Renal cortical epithelial cell (primary cell): ENCODE data around the gene VPREB3. TPM values are rescaled to one million over a fixed set of nuclear protein-coding genes. Genes with fewer than 3 reads are reported as not detected.

Experiments
- DNase-seq: peaks from one replicate; pipeline ENCODE4 v3.0.0-alpha.2; 2011; ENCODE audit warnings: low read depth
- total RNA-seq: library from RNA; depleted of rRNA; stranded (reverse); fragments of >200 nt; gene quantifications from 2 replicates; pipeline ENCODE4 v1.2.3, GENCODE V29; 2014

Gene VPREB3, protein sequence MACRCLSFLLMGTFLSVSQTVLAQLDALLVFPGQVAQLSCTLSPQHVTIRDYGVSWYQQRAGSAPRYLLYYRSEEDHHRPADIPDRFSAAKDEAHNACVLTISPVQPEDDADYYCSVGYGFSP
- total RNA-seq: not detected in 2 replicates

DNA sequence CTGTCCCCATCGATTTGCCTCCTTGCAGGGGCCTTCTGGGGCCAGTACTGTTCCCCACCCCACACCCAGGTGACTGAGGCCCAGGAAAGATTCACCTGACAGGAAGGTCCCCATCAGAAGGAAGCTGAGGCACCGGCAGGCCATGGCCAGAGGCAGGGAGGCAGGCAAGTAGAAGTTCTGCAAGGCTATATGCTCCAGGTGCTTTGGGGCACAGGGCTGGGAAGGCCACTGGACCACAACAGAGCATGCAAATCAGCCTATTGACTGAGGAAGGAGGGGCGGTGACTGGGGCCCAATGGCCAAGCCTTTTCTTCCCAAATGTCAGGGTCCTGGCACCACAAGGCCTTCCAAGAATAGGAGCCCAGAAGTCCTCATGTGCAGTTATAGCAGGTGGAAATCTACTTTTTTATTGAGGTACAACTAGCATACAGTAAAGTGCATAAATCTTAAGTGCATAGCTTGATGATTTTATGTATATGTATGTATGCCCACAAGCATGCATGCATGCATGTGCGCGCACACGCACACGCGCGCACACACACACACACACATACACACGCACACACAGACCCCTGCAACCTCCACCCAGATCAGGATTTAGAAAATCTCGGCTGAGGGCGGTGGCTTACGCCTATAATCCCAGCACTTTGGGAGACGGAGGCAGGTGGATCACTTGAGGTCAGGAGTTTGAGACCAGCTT, at the start of gene VPREB3:
Gene VPREB3, minus strand, starts transcription at position 206 of the 700 bp plus-strand sequence. Its CDS starts 62 bp downstream, at position 144.
- DNase-seq: no peak

- no peak for DNase-seq
These were observed 49.0 kb upstream of the VPREB3 start for GRCh38 chr22:23803001-23803819.

- DNase-seq: no peak
These were observed 47.7 kb upstream of the VPREB3 start for GRCh38 chr22:23801886-23802377.

- no peak for DNase-seq
These were observed 47.1 kb upstream of the VPREB3 start for GRCh38 chr22:23801238-23801821.

DNA sequence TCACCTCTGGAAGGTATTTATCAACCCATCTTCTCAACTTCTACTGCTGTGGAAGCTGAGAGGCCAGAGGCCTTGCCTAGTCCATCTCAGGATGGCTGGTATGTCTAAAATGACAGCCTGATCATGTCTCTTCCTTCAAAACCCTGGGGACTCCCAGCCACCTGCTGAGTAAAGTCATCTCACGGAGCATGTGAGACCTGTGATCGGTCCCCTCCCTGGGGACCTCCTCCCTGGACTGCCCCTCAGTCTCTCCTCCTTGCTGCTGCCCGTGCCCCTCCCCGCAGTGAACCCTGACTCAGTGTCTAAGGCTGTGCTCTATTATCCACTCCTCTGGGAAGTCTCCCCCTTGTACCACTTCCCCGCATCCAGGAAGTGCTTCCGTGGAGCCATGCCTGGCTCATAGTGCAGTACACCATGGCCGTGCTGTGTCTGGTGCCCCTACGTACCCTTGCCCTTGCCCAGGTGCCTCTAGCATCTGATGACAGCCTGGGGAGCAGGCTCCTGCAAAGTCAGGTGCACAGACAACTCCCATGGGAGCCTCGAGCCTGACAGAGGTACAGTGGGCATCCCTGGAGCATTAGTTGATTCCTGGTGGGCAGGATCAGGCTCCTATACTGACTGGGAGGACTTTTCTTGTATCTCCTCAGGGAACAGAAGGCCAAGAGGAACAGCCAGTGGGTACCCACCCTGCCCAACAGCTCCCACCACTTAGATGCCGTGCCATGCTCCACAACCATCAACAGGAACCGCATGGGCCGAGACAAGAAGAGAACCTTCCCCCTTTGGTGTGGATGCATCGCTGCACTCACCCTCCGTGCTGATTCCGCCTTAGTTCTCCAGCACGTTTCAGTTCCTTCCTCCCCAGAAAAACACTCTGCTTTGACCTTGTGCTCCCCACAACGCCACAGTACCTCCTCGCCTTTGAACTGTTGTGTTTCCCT, 46.3 kb upstream of the VPREB3 start:
- DNase-seq: no peak

DNA sequence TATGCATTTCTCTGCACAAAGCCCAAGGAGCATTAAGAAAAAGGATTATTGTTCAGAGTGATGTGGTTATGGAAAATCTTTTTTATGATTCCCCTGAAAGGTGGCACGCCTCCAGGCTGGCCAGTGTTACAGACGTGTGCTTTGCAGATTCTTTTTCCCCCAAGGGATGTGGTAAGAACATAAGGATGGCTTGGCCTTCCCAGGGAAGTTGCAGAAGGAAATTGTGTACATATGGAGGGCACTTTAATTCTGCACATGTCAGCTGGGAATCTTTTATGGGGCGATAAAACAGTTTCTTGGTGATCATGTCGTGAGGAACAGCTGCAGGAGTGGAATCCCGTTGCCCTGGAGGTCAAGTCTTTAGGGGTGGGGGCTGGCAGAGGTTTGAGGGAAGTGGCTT, 42.2 kb upstream of the VPREB3 start:
- no peak for DNase-seq

DNA sequence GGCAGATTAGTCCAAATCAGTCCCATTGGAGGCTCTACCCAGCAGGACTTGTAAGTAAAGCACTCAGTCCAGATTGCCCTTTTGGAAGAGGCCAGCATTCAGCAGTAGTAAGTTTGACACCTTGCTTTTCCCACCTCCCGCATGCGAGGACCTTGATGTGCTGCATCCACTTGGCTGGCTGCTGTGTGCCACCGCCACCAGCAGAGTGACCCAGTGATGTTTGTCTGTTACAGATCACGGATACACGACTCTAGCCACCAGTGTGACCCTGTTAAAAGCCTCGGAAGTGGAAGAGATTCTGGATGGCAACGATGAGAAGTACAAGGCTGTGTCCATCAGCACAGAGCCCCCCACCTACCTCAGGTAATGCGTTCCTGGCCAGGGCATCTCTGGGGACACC, 39.1 kb upstream of the VPREB3 start:
- DNase-seq: no peak

DNA sequence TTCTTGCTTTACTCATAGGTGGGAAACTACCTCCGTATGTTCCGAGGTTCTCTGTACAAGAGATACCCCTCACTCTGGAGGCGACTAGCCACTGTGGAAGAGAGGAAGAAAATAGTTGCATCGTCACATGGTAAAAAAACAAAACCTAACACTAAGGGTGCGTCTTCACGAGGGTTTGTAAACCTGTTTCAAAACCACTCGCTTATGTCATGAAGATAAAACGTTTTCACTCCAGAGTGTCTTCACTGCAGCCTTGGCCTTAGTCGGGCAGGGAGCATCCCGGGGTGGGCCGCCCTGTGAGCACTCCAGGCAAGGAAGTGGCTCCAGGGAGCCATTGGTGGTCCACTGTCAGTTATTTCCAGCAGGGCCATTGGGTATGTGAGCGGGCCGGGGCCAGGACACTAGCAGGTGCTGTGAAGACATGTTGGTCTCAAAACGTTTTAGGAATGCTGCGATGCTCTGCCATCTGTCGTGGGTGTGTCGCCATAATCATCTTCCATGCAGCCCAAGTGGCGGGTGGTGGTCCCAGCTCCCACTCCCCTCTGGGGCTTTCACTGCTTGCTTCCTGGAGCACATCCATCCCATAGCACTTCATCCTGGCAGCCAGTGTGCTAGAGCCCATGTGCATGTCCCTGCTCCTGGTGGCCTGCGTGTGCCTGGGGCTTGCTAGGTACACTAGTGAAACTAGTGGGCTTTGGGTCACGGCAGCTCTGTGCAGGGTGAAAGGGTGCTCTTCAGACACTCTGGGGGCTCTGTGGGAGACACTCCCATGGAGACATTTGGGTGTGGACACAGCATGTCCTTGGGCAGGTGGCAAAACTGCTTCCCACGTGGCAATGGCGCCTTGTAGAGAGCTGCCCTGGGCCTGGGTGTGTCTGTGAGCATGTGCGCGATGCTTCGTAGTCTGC, 37.8 kb upstream of the VPREB3 start:
- no peak for DNase-seq

- DNase-seq: no peak
These were observed 36.9 kb upstream of the VPREB3 start for GRCh38 chr22:23790819-23791737.

DNA sequence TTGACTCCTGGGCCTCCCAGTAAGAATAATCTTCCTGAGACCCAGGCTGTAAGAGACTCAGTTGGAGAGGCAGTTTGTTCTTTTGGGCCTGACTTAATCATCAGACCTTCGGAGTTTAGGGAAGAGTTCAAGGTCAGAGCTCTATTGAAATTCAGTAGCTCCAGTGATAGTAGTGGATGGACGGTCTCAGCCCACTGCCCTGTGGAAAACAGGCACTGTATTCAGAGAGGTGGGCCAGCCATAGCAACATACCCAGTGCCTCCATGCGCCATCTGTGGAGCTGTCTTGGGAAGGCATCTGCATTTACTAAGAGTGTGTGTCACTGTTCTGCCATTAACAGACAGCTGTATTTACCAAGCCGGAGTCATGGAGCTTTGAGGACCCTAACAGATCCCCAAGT, 35.4 kb upstream of the VPREB3 start:
- no peak for DNase-seq

- DNase-seq: no peak
These were observed 34.9 kb upstream of the VPREB3 start for GRCh38 chr22:23789121-23789520.

DNA sequence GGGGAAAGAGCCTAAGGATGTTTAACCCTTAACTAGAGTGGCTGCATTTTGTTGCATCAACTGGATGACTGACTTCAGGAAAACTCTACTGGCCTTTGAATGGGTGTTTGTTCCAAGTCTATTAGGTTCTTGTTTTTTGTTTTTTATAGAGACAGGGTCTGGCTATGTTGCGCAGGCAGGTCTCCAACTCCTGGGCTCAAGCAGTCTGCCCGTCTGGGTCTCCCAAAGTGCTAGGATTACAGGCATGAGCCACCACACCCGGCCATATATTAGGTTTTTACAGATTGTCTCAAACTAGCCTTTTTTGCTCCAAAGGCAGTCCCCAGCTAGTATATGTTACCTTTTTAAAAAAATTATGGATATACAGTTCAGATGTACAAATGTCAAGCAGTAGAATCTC, 33.7 kb upstream of the VPREB3 start:
- DNase-seq: no peak

- DNase-seq: no peak
These were observed 33.3 kb upstream of the VPREB3 start for GRCh38 chr22:23787600-23787896.

DNA sequence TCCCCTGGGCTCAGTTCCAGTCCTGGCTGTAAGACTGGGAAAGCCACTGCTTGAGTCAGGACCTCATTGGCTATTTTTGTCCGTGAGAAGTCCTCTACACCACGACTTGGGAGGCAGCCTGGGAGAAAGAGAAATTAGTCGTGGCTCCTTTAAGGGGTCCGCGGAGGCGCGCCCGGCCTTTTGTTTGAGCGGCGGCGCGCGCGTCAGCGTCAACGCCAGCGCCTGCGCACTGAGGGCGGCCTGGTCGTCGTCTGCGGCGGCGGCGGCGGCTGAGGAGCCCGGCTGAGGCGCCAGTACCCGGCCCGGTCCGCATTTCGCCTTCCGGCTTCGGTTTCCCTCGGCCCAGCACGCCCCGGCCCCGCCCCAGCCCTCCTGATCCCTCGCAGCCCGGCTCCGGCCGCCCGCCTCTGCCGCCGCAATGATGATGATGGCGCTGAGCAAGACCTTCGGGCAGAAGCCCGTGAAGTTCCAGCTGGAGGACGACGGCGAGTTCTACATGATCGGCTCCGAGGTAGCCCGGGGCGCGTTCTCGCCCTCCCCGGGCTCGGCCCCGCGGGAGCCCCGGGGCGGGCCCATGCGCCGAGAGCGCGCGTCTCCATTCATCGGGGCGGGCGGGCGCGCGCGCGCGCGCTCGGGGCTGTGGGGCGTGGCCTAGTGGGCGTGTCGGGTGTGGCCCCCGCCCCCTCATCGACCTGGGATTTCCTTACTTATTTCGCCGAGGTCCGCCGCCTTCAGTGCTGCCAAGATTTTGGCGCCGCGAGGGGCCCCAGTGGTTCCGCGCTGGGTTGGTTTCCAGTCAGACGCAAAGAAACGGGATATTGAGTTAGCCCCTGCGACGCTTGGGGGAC, 32.8 kb upstream of the VPREB3 start, which contains the start of gene SMARCB1:
Gene SMARCB1, plus strand, starts transcription at position 215 of the 848 bp plus-strand sequence. Its CDS starts 204 bp downstream, at position 419.
- peak; percentile 68 for DNase-seq

- DNase-seq: no peak
These were observed 32.1 kb upstream of the VPREB3 start for GRCh38 chr22:23786261-23786710.

- DNase-seq: peak; percentile 61
These were observed 30.0 kb upstream of the VPREB3 start for GRCh38 chr22:23784215-23784732.

GRCh38 chr22:23783265-23784150, 29.3 kb upstream of the VPREB3 start:
- no peak for DNase-seq
